ENCODE data around the gene SHKBP1. TPM values are rescaled to one million over a fixed set of nuclear protein-coding genes. Genes with fewer than 3 reads are reported as not detected.

The SHKBP1 gene
- total and polyA plus RNA-seq, 2 of the 8 experiments (the other 6 are each of a cell fraction or from before 2014, with no cell fraction given): 74.6 to 98.8 TPM

- no peak for FAIRE-seq
- H3K27ac ChIP-seq (ENCODE audit: low read depth, low read length): no peak overlapping the region
- ChIA-PET CTCF (ENCODE audit: partially characterized antibody) (interaction anchor here (1.3 to 5.3 kb wide), 4 partner anchors 11 to 19 kb away, joined by 4 to 51 read pairs (median 10); no protein-coding TSS in a partner anchor), POLR2A (ENCODE audit: partially characterized antibody) (interaction anchor here (2.1 to 2.2 kb wide), 2 partner anchors 7 to 9 kb away, joined by 6 to 14 read pairs; no protein-coding TSS in a partner anchor)
- no peak overlapping the region for H2BK120ac ChIP-seq (replicated peaks; ENCODE audit: low read depth, low read length)
- H3K23me2 ChIP-seq (ENCODE audit: low read depth, low read length): peaks cover 2% of the 10 kb centered on the region; the same call in 1 of the 2 replicates
- H3K9ac ChIP-seq (replicated peaks in 1 of 4; ENCODE audit: extremely low read depth in 1 of 4, low read depth in 3 of 4, low read length in 3 of 4): no peak overlapping the region
- 95% methylated on average over 22 of the region's 24 CpGs; no CpG with 5 or more reads in 1 of the 2 experiments for WGBS, 2 experiments (ENCODE audit: extremely low coverage in 1 of 2, insufficient coverage in 1 of 2, insufficient read length in 1 of 2, insufficient replicate concordance in 2 of 2, low coverage in 1 of 2, low lambda C conversion rate in 2 of 2, missing lambda C conversion rate in 1 of 2)
- no peak overlapping the region; a peak in 1 of 4 replicates for H3K4me2 ChIP-seq (ENCODE audit: insufficient read depth in 1 of 2, low read depth in 2 of 2, low read length in 2 of 2)
- peaks cover 0 to 18% (median 8%) of the 10 kb centered on the region in 4 experiments; a peak in 6 of 7 replicates for H3K4me1 ChIP-seq (replicated peaks in 1 of 4; ENCODE audit: control insufficient read depth in 3 of 4, insufficient read depth in 4 of 4, low read length in 3 of 4)
- no peak overlapping the region for H2AK5ac ChIP-seq (ENCODE audit: low read depth, low read length)
- H3K4ac ChIP-seq (replicated peaks; ENCODE audit: insufficient read length, low read depth, low read length): no peak overlapping the region
- H3K14ac ChIP-seq (ENCODE audit: insufficient read length): no peak overlapping the region
- H2BK20ac ChIP-seq (ENCODE audit: low read length): no peak overlapping the region
- no peak overlapping the region for H4K8ac ChIP-seq (ENCODE audit: extremely low read depth, insufficient read depth, low read length)
- H3K56ac ChIP-seq (replicated peaks; ENCODE audit: insufficient read length, low read depth, low read length): no peak overlapping the region
- no peak overlapping the region for H3K23ac ChIP-seq (ENCODE audit: insufficient read length)
- H4K91ac ChIP-seq (replicated peaks; ENCODE audit: insufficient read length, low read length): no peak overlapping the region
- no peaks in the 10 kb centered on the region for H3K79me1 ChIP-seq (ENCODE audit: low read depth, low read length)
- no peak overlapping the region for H3K4me3 ChIP-seq (ENCODE audit: extremely low read depth in 1 of 4, insufficient read depth in 2 of 4, low read depth in 3 of 4, low read length in 4 of 4)
- no peak overlapping the region for H2AFZ ChIP-seq (ENCODE audit: low read length)
- H3K79me2 ChIP-seq (ENCODE audit: control insufficient read depth in 1 of 2, insufficient read depth in 2 of 2, low read length in 2 of 2): no peaks in the 10 kb centered on the region
- no peak overlapping the region for H4K5ac ChIP-seq (ENCODE audit: insufficient read length, low read depth, low read length)
- peaks cover 0 to 5% of the 10 kb centered on the region in 2 experiments for H4K20me1 ChIP-seq (replicated peaks in 1 of 2; ENCODE audit: control insufficient read depth in 1 of 2, insufficient read depth in 2 of 2, low read length in 2 of 2)
- no peak overlapping the region for H2BK12ac ChIP-seq (ENCODE audit: low read depth, low read length)
- H3K36me3 ChIP-seq (ENCODE audit: control insufficient read depth in 2 of 4, insufficient read depth in 4 of 4, low read length in 3 of 4): peaks cover 5 to 37% (median 16%) of the 10 kb centered on the region in 4 experiments
- no peaks in the 10 kb centered on the region for H3K9me3 ChIP-seq (ENCODE audit: insufficient read depth in 2 of 2, low read depth in 1 of 2, low read length in 1 of 2)
- H2BK5ac ChIP-seq (ENCODE audit: low read depth, low read length): no peak overlapping the region
- H2BK15ac ChIP-seq (ENCODE audit: low read length): no peak overlapping the region
- no peak overlapping the region for H3K18ac ChIP-seq (ENCODE audit: extremely low read depth, low read length)
- no peaks in the 10 kb centered on the region; a peak in 1 of 7 replicates for H3K27me3 ChIP-seq (replicated peaks in 1 of 4; ENCODE audit: control insufficient read depth in 3 of 4, extremely low read depth in 1 of 4, insufficient read depth in 3 of 4, low read length in 3 of 4)
- DNase-seq (ENCODE audit: low read depth in 1 of 2, low spot score in 2 of 2): no peak
- TF ChIP-seq NANOG (IDR thresholded peaks at IDR 0.05; ENCODE audit: insufficient read depth, low read depth, low read length, poor library complexity, severe bottlenecking): no peak
- TF ChIP-seq SRF (IDR thresholded peaks at IDR 0.05; ENCODE audit: low read depth, low read length): no peak
- no peak for TF ChIP-seq JUND (IDR thresholded peaks at IDR 0.05; ENCODE audit: low read length)
- TF ChIP-seq RBBP5 (IDR thresholded peaks at IDR 0.05; ENCODE audit: borderline replicate concordance, low read depth, low read length): no peak
- no peak for TF ChIP-seq NRF1 (IDR thresholded peaks at IDR 0.05; ENCODE audit: low read depth, low read length)
- TF ChIP-seq PHF8 (conservative IDR thresholded peaks at IDR 0.05; ENCODE audit: low read depth, low read length): no peak
- no peak for TF ChIP-seq CEBPB (IDR thresholded peaks at IDR 0.05; ENCODE audit: low read depth, low read length)
- no peak for TF ChIP-seq HDAC6 (IDR thresholded peaks at IDR 0.05; ENCODE audit: low read depth, low read length)
- no peak for TF ChIP-seq ATF2 (IDR thresholded peaks at IDR 0.05; ENCODE audit: low read length)
- TF ChIP-seq SIN3A (conservative IDR thresholded peaks at IDR 0.05 in 1 of 2, IDR thresholded peaks at IDR 0.05 in 1 of 2; ENCODE audit: low read depth in 1 of 2, low read length in 2 of 2): no peak
These were observed 45.5 kb downstream of the SHKBP1 start for GRCh38 chr19:40621966-40622772.
